GM10248 (cell line): Measurements from ENCODE around the gene ELMO3.
A peak's percentile ranks its signal among the peaks of the same experiment; 100 is the strongest.

Experiments used
- CTCF ChIA-PET: fragments of 300-600 bp; sonication (Branson Sonifier 250); formaldehyde crosslinking; extraction: SDS; loops from one replicate; lab custom pipeline; 2021; ENCODE audit warnings: antibody characterized with exemption; lab: Yijun Ruan, JAX
- POLR2A ChIA-PET: fragments of 350-650 bp; sonication (Branson Sonifier 250); formaldehyde crosslinking; extraction: SDS; loops from one replicate; lab custom pipeline; 2020; ENCODE audit warnings: antibody characterized with exemption; lab: Yijun Ruan, JAX
- DNase-seq: peaks from one replicate; pipeline ENCODE4 v3.0.0; 2012; ENCODE audit errors: extremely low spot score
- CTCF ChIP-seq: IDR thresholded peaks from 2 replicates; pipeline ENCODE4 v1.5.1; 2012; ENCODE audit warnings: mild to moderate bottlenecking, low read depth; ENCODE audit errors: extremely low read depth, missing control alignments, control extremely low read depth

The ELMO3 gene

DNA sequence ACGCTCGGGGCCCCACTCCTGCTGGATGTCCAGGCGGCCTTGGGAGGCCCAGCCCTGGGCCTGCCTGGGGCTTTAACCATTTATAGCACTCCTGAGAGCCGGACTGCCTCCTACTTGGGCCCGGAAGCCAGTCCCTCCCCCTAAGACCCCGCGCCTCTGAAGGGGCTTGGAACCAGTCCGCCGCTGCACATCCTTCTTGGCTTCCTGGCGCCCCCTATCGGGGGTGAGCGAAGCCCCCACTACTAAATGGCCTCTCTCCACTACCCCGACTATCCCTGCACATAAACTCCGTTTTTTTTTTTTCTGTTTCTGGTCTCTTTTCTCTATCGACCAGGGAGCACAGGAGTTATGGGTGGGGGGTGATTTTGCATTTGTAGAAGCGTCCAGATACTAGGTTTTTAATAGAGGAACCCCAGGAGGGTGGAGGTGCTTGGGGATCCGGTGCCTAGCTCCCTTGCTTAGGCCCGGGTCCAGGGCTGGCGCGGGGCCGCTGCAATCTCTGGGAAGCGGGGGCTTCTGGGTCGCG, 29.2 kb upstream of the ELMO3 start:
- ChIA-PET POLR2A (no interaction called here), CTCF (interaction anchor here (0.9 to 5.8 kb wide), 16 partner anchors 9 to 204 kb away, joined by 3 to 34 read pairs (median 4); partner anchors contain the start of genes B3GNT9, E2F4, EXOC3L1 and FBXL8)
- no peak for DNase-seq
- peak; percentile 59 for TF ChIP-seq CTCF

GRCh38 chr16:67170168-67170948, 28.6 kb upstream of the ELMO3 start, which contains the start of gene NOL3:
TSS of gene NOL3 (plus strand) at chr16:67170538.
- CTCF ChIA-PET: interaction anchor here (0.7 to 5.8 kb wide), 19 partner anchors 10 to 216 kb away, joined by 3 to 34 read pairs (median 4); partner anchors contain the start of genes B3GNT9, E2F4, EXOC3L1 and FBXL8
- peak; percentile 83 for DNase-seq
- no peak for TF ChIP-seq CTCF
- POLR2A ChIA-PET: interaction anchor here (0.5 kb wide), 1 partner anchor 88 kb away, joined by 5 read pairs; no protein-coding TSS in a partner anchor

DNA sequence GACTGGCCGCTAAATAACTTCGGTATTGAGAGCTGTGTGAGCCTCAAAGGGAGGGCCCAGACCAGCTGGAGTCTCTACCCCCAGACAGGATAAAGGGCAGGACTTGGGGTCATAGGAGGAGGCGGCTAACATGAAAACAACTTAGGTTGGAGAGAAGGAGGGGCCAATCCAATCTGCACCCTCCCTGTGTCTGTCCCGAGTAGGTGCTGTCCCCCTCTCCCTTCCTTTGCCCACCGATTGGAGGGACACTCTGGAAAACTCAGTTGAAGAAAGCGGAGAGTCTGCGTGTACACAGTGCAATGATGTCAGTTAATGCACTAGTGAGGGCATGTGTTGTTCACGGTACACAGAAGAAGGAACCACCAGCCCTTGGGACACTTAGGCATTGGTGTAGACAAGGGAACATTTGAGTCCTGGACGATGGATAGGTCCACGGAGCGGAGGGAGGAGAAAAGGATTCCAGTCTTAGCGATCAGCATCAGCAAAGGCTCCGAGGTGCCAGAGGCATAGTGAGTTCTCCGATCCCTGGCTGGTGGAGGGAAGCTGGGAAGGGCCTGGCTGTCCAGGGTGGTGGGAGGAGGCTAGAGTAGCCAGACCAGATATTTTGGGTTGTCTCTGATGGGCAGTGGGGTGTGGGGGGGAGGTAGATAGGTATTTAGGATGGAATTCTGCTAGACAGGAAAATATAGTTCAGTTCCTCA, 27.8 kb upstream of the ELMO3 start:
- no peak for DNase-seq
- ChIA-PET POLR2A (no interaction called here), CTCF (interaction anchor here (0.7 to 5.8 kb wide), 13 partner anchors 11 to 217 kb away, joined by 3 to 34 read pairs (median 4); partner anchors contain the start of genes EXOC3L1, FBXL8, MATCAP1 and TRADD)
- TF ChIP-seq CTCF: no peak

GRCh38 chr16:67173323-67173722, 25.6 kb upstream of the ELMO3 start:
- no peak for TF ChIP-seq CTCF
- POLR2A ChIA-PET: interaction anchor here (0.7 kb wide), 2 partner anchors 10 to 24 kb away, joined by 3 read pairs; no protein-coding TSS in a partner anchor
- DNase-seq: no peak
- CTCF ChIA-PET: interaction anchor here (1.0 to 5.8 kb wide), 6 partner anchors 9 to 216 kb away, joined by 3 to 45 read pairs (median 6); partner anchors contain the start of genes FBXL8 and TRADD

- ChIA-PET POLR2A (interaction anchor here (1.8 kb wide), 1 partner anchor 16 kb away, joined by 4 read pairs; no protein-coding TSS in a partner anchor), CTCF (interaction anchor here (0.6 to 5.8 kb wide), 9 partner anchors 8 to 217 kb away, joined by 3 to 45 read pairs (median 6); partner anchors contain the start of genes FBXL8, MATCAP1 and TRADD)
- TF ChIP-seq CTCF: no peak
- DNase-seq: peak; percentile 77
Observed at GRCh38 chr16:67173808-67174705, 24.9 kb upstream of the ELMO3 start.
